GM13976 (cell line): Measurements from ENCODE around the gene CEP89.

ENCODE experiments used
- DNase-seq: peaks from one replicate; pipeline ENCODE4 v3.0.0; 2012; ENCODE audit warnings: low spot score
- in situ Hi-C: fragments of 300-500 bp; cut with MboI; formaldehyde crosslinking; loops from one replicate; pipeline ENCODE4 v1.12.0; 2022; ENCODE audit warnings: low sequenced_read_pairs, mixed read lengths, inconsistent platforms; ENCODE audit not compliant: unreplicated experiment
- TF ChIP-seq, protein P1 (sequence below): IDR thresholded peaks from 2 replicates; pipeline ENCODE4 v1.5.1; 2012; ENCODE audit warnings: borderline replicate concordance, mild to moderate bottlenecking; ENCODE audit not compliant: insufficient read depth; ENCODE audit errors: extremely low read depth, missing control alignments, control extremely low read depth

The CEP89 gene

DNA sequence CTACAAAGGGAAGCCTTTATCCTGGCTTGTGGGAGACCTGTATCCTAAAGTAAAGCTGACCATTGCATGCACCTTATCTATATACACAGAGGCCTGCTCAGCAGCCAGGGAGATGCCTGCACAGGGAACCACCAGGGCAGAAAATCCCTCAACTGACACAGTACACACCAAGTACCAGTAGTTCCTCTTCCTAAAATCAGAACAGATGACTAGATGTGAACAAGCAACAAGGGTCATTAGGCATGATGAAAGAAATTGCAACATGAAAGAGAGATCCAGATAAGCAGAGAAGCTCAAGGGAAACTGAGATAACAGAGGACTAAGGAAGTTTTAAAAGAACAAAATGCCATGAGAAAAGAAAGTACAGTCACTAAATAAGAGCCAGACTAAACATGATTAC lies 62.5 kb downstream of the CEP89 start:
- TF ChIP-seq, protein P1, sequence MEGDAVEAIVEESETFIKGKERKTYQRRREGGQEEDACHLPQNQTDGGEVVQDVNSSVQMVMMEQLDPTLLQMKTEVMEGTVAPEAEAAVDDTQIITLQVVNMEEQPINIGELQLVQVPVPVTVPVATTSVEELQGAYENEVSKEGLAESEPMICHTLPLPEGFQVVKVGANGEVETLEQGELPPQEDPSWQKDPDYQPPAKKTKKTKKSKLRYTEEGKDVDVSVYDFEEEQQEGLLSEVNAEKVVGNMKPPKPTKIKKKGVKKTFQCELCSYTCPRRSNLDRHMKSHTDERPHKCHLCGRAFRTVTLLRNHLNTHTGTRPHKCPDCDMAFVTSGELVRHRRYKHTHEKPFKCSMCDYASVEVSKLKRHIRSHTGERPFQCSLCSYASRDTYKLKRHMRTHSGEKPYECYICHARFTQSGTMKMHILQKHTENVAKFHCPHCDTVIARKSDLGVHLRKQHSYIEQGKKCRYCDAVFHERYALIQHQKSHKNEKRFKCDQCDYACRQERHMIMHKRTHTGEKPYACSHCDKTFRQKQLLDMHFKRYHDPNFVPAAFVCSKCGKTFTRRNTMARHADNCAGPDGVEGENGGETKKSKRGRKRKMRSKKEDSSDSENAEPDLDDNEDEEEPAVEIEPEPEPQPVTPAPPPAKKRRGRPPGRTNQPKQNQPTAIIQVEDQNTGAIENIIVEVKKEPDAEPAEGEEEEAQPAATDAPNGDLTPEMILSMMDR, result no peak
- DNase-seq, result no peak

DNA sequence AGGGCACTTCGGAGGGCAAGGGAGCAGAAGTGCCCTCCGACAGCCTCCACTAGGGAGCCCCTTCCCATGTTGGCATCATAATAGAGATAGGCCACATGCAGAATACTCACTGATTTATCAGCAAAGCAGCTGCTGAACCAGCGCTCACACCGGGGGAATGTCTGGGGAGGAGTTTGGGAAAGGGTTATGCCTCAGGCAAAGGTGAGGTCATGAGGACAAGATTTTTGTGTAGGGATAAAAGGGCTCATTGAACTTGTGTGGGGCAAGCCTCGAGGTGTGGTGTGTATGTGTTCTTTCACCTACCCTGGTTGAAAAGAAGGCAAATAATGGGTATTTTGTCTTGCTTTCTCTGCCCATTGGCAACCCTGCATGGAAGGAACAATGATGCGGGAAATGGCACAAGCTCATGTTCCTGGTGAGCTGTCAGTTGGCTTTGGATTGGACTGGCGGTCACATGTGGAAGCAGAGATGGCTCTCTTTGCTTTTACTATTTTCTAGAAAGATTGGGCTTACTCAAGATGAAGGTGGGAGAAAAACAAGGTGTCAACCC lies 63.0 kb downstream of the CEP89 start:
- TF ChIP-seq, protein P1, result no peak
- in situ Hi-C loops, result no loop called here
- no peak for DNase-seq

More for the DNA sequence above, 62.5 kb downstream of the CEP89 start:
- in situ Hi-C loops, result no loop called here

DNA sequence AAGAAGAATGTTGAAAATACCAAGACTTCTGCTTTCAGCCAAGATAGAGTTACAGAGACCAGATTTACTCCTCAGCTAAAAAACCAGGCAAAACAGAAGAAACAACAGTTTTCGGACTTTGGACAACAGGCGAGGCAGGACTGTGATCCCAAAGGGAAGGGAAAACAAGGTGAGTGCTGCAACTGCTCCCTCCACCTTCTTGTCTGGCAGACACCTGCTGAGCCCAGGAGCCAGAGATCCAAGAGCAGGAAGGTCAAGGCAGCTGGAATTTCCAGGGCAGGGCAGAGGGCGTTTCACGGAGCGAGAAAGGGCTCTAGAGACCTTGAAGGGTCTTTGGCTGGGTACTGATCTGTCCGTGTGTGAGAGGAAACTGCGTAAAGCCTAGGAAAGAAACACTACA lies 69.3 kb downstream of the CEP89 start:
- no peak for DNase-seq
- in situ Hi-C loops, result no loop called here
- TF ChIP-seq, protein P1, result no peak

DNA sequence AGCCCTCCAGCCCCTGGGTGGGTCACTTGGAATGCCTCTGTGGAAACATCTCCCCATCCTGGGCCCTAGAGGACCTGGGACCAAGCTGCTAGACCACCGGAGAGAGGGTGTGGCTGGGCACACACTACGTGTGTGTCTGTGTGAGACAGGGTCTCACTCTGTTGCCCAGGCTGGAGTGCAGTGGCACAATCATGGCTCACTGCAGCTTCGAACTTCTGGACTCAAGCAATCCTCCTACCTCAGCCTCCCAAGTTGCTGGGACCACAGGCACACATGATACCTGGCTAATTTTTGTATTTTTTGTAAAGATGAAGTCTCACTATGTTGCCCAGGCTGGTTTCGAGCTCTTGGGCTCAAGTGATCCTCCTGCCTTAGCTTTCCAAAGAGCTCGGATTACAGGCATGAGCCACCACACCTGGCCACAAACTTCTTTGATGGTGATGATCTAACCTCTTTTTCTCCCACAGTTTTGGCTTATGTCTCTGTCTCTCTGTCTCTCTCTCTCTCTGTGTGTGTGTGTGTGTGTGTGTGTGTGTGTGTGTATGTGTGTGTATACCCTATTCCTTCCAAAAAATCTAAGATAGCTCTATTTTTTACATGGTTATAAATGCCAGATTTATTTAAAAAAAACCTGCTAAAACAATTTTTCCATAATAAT lies 70.1 kb downstream of the CEP89 start:
- TF ChIP-seq, protein P1, result no peak

DNA sequence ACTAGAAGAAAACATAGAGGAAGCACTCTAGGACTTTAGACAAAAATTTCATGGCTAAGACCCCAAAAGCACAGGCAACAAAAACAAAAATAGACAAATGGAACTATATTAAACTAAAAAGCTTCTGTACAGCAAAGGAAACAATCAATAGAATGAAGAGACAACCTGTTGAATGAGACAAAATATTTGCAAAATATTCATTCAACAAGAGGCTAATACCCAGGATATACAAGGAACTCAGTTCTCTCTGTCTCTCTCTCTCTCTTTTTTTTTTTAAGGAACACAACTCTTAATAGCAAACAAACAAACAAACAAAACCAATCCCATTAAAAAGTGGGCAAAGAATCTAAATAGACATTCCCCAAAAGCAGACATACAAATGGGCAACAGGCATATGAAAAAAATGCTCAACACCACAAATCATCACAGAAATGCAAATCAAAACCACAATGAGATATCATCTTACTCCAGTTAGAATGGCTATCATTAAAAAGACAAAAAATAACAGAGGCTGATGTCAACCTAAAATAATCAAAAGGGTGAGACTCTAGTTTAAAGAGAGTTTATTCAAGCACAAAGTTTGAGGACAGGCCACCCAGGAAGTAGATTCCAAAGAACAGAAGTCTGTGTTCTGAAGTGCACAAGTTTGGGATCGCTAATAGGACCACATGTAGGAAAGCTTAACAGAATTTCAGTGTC lies 75.1 kb downstream of the CEP89 start:
- DNase-seq, result no peak
- in situ Hi-C loops, result no loop called here
- TF ChIP-seq, protein P1, result no peak

More for the DNA sequence above, 70.1 kb downstream of the CEP89 start:
- DNase-seq, result no peak
- in situ Hi-C loops, result no loop called here

DNA sequence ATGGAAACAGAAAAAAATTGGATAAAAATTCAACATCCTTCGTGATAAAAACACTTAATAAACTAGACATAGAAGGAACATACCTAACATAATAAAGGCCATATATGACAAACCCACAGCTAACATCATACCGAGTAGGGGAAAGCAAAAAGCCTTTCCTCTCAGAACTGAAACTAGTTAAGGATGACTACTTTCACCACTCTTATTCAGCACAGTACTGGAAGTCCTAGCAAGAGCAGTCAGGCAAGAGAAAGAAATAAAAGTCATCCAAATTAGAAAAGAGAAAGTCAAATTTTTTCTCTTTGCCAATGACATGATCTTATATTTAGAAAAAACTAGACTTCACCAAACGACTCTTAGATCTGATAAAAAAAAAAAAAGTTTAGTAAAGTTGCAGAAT lies 76.4 kb downstream of the CEP89 start:
- TF ChIP-seq, protein P1, result no peak

More for the DNA sequence above, 76.4 kb downstream of the CEP89 start:
- in situ Hi-C loops, result no loop called here
- no peak for DNase-seq
